GM12878 (cell line): Measurements from ENCODE around the gene GEMIN7.

Experiments
- BHLHE40 ChIP-seq, 2 experiments: fragments of 450-650 bp in 1 of 2; IDR thresholded peaks; 2 replicates each; pipeline ENCODE4 v1.6.1; 2011 to 2017; ENCODE audit warnings: low read depth in 2 of 2, borderline replicate concordance in 1 of 2, improper control_type of control experiment in 1 of 2, low read length in 1 of 2, mild to moderate bottlenecking in 1 of 2
- CBX5 ChIP-seq: sonication (generic); IDR thresholded peaks from 2 replicates; pipeline ENCODE4 v1.6.1; 2016; ENCODE audit warnings: low read depth, moderate library complexity, mild to moderate bottlenecking, inconsistent platforms
- CREM ChIP-seq: IDR thresholded peaks from 2 replicates; pipeline ENCODE4 v1.6.1; 2014; ENCODE audit warnings: antibody characterized with exemption, low read depth
- RFX5 ChIP-seq: IDR thresholded peaks from 2 replicates; pipeline ENCODE4 v1.6.1; 2011; ENCODE audit warnings: low read depth, low read length, improper control_type of control experiment
- SP1 ChIP-seq: IDR thresholded peaks from one replicate; pipeline ENCODE4 v1.6.1; 2011; ENCODE audit warnings: low read depth, low read length
- TF ChIP-seq, protein P1 (sequence below), 3 experiments: IDR thresholded peaks in 2 of 3; conservative IDR thresholded peaks in 1 of 3; 2 replicates each; pipeline ENCODE4 v1.5.1; 2011; ENCODE audit warnings: low read depth in 3 of 3, low read length in 3 of 3, mild to moderate bottlenecking in 3 of 3, control low read depth in 2 of 3, moderate library complexity in 2 of 3, inconsistent platforms in 1 of 3, mixed read lengths in 1 of 3; ENCODE audit not compliant: control insufficient read depth in 2 of 3, insufficient read depth in 1 of 3; ENCODE audit errors: extremely low read depth in 1 of 3
- TF ChIP-seq, protein P2 (sequence below): IDR thresholded peaks from 2 replicates; pipeline ENCODE4 v1.6.1; 2011; ENCODE audit warnings: low read depth, mild to moderate bottlenecking, low read length, moderate library complexity, borderline replicate concordance; ENCODE audit errors: extremely low read depth
- TF ChIP-seq, protein P3 (sequence below): IDR thresholded peaks from 2 replicates; pipeline ENCODE4 v1.6.1; 2012; ENCODE audit warnings: low read depth, low read length, improper control_type of control experiment
- TF ChIP-seq, protein P4 (sequence below): IDR thresholded peaks from 2 replicates; pipeline ENCODE4 v1.6.1; 2012; ENCODE audit warnings: mild to moderate bottlenecking, low read depth, low read length
- TF ChIP-seq, protein P5 (sequence below): fragments of 450-650 bp; formaldehyde crosslinking; IDR thresholded peaks from 2 replicates; pipeline ENCODE4 v1.4.0; 2020; ENCODE audit warnings: mild to moderate bottlenecking, moderate library complexity
- TF ChIP-seq, protein P6 (sequence below): fragments of 450-650 bp; IDR thresholded peaks from 2 replicates; pipeline ENCODE4 v1.6.1; 2017; ENCODE audit warnings: mild to moderate bottlenecking, moderate library complexity

DNA sequence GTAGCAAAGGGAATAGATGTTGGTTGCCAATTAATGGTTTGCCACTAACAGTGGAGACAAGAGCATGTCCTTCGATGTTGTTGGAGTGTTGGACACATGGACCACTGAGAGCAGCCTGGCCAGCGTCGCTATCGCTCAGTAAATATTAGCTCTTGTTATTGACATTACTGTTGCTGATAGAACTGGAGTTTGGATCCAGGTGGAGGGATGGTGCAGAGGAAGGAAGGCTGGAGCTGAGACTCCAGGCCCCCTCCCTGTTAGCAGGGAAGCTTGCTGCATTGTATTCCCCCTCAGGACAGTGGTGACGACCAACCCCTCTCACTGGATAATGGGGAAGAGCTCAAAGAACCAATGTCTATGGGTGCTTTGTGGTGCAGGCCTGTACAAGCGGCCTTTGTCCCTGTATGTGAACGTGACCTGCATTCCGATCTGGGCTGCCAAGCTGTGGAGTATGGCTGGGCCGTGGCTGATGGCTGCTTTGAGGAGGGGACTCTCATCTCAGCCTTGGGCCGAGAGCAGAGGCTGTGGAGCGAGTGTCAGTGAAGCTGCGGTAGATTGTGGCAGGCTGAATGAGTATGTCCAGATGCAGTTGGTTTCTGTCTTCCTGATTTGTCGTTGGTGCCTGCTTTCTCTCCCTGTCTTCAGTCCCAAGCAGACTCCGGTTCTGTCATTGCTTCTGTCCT lies 33.2 kb upstream of the GEMIN7 start:
- TF ChIP-seq, protein P1, sequence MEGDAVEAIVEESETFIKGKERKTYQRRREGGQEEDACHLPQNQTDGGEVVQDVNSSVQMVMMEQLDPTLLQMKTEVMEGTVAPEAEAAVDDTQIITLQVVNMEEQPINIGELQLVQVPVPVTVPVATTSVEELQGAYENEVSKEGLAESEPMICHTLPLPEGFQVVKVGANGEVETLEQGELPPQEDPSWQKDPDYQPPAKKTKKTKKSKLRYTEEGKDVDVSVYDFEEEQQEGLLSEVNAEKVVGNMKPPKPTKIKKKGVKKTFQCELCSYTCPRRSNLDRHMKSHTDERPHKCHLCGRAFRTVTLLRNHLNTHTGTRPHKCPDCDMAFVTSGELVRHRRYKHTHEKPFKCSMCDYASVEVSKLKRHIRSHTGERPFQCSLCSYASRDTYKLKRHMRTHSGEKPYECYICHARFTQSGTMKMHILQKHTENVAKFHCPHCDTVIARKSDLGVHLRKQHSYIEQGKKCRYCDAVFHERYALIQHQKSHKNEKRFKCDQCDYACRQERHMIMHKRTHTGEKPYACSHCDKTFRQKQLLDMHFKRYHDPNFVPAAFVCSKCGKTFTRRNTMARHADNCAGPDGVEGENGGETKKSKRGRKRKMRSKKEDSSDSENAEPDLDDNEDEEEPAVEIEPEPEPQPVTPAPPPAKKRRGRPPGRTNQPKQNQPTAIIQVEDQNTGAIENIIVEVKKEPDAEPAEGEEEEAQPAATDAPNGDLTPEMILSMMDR (IDR thresholded peaks at IDR 0.05 in 2 of 3, conservative IDR thresholded peaks at IDR 0.05 in 1 of 3; ENCODE audit: control insufficient read depth in 2 of 3, extremely low read depth in 1 of 3, insufficient read depth in 1 of 3, low read depth in 3 of 3, low read length in 3 of 3), result no peak
- no peak for TF ChIP-seq SP1
- no peak for TF ChIP-seq CBX5
- TF ChIP-seq BHLHE40 (IDR thresholded peaks at IDR 0.05; ENCODE audit: borderline replicate concordance in 1 of 2, low read depth in 2 of 2, low read length in 1 of 2), result no peak
- TF ChIP-seq RFX5, result no peak
- TF ChIP-seq, protein P2, sequence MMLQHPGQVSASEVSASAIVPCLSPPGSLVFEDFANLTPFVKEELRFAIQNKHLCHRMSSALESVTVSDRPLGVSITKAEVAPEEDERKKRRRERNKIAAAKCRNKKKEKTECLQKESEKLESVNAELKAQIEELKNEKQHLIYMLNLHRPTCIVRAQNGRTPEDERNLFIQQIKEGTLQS, result no peak
- TF ChIP-seq, protein P3, sequence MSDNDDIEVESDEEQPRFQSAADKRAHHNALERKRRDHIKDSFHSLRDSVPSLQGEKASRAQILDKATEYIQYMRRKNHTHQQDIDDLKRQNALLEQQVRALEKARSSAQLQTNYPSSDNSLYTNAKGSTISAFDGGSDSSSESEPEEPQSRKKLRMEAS, result no peak
- TF ChIP-seq, protein P4, sequence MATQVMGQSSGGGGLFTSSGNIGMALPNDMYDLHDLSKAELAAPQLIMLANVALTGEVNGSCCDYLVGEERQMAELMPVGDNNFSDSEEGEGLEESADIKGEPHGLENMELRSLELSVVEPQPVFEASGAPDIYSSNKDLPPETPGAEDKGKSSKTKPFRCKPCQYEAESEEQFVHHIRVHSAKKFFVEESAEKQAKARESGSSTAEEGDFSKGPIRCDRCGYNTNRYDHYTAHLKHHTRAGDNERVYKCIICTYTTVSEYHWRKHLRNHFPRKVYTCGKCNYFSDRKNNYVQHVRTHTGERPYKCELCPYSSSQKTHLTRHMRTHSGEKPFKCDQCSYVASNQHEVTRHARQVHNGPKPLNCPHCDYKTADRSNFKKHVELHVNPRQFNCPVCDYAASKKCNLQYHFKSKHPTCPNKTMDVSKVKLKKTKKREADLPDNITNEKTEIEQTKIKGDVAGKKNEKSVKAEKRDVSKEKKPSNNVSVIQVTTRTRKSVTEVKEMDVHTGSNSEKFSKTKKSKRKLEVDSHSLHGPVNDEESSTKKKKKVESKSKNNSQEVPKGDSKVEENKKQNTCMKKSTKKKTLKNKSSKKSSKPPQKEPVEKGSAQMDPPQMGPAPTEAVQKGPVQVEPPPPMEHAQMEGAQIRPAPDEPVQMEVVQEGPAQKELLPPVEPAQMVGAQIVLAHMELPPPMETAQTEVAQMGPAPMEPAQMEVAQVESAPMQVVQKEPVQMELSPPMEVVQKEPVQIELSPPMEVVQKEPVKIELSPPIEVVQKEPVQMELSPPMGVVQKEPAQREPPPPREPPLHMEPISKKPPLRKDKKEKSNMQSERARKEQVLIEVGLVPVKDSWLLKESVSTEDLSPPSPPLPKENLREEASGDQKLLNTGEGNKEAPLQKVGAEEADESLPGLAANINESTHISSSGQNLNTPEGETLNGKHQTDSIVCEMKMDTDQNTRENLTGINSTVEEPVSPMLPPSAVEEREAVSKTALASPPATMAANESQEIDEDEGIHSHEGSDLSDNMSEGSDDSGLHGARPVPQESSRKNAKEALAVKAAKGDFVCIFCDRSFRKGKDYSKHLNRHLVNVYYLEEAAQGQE, result no peak
- TF ChIP-seq, protein P5, sequence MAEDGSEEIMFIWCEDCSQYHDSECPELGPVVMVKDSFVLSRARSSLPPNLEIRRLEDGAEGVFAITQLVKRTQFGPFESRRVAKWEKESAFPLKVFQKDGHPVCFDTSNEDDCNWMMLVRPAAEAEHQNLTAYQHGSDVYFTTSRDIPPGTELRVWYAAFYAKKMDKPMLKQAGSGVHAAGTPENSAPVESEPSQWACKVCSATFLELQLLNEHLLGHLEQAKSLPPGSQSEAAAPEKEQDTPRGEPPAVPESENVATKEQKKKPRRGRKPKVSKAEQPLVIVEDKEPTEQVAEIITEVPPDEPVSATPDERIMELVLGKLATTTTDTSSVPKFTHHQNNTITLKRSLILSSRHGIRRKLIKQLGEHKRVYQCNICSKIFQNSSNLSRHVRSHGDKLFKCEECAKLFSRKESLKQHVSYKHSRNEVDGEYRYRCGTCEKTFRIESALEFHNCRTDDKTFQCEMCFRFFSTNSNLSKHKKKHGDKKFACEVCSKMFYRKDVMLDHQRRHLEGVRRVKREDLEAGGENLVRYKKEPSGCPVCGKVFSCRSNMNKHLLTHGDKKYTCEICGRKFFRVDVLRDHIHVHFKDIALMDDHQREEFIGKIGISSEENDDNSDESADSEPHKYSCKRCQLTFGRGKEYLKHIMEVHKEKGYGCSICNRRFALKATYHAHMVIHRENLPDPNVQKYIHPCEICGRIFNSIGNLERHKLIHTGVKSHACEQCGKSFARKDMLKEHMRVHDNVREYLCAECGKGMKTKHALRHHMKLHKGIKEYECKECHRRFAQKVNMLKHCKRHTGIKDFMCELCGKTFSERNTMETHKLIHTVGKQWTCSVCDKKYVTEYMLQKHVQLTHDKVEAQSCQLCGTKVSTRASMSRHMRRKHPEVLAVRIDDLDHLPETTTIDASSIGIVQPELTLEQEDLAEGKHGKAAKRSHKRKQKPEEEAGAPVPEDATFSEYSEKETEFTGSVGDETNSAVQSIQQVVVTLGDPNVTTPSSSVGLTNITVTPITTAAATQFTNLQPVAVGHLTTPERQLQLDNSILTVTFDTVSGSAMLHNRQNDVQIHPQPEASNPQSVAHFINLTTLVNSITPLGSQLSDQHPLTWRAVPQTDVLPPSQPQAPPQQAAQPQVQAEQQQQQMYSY, result no peak
- TF ChIP-seq, protein P6, sequence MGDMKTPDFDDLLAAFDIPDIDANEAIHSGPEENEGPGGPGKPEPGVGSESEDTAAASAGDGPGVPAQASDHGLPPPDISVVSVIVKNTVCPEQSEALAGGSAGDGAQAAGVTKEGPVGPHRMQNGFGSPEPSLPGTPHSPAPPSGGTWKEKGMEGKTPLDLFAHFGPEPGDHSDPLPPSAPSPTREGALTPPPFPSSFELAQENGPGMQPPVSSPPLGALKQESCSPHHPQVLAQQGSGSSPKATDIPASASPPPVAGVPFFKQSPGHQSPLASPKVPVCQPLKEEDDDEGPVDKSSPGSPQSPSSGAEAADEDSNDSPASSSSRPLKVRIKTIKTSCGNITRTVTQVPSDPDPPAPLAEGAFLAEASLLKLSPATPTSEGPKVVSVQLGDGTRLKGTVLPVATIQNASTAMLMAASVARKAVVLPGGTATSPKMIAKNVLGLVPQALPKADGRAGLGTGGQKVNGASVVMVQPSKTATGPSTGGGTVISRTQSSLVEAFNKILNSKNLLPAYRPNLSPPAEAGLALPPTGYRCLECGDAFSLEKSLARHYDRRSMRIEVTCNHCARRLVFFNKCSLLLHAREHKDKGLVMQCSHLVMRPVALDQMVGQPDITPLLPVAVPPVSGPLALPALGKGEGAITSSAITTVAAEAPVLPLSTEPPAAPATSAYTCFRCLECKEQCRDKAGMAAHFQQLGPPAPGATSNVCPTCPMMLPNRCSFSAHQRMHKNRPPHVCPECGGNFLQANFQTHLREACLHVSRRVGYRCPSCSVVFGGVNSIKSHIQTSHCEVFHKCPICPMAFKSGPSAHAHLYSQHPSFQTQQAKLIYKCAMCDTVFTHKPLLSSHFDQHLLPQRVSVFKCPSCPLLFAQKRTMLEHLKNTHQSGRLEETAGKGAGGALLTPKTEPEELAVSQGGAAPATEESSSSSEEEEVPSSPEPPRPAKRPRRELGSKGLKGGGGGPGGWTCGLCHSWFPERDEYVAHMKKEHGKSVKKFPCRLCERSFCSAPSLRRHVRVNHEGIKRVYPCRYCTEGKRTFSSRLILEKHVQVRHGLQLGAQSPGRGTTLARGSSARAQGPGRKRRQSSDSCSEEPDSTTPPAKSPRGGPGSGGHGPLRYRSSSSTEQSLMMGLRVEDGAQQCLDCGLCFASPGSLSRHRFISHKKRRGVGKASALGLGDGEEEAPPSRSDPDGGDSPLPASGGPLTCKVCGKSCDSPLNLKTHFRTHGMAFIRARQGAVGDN, result no peak
- TF ChIP-seq CREM, result no peak
